Measurements from ENCODE around the gene EFCAB8.

- TF ChIP-seq POLR2A (IDR thresholded peaks at IDR 0.05; ENCODE audit: low read depth, low read length) = no peak
- TF ChIP-seq POLR2AphosphoS5 (IDR thresholded peaks at IDR 0.05; ENCODE audit: low read depth, low read length) = no peak
- no peak for TF ChIP-seq SPI1 (IDR thresholded peaks at IDR 0.05; ENCODE audit: low read depth, low read length)
- no peak for TF ChIP-seq POU2F2 (IDR thresholded peaks at IDR 0.05; ENCODE audit: low read depth, low read length)
Measured at GRCh38 chr20:32960849-32961731, 102.4 kb downstream of the EFCAB8 start.

Data from GM12891 (cell line).